Measurements from ENCODE around the gene RPA3.
"Not testable (repeated sequence)": the region's sequence is repeated elsewhere in the genome, so short reads cannot be mapped to it uniquely, and the experiment has no call there.

GRCh38 chr7:7656459-7656858 lies 61.9 kb downstream of the RPA3 start:
- TF ChIP-seq MAX (IDR thresholded peaks at IDR 0.05; ENCODE audit: low read depth, low read length); POLR2A (IDR thresholded peaks at IDR 0.05; ENCODE audit: extremely low read depth, insufficient read length); MYC (IDR thresholded peaks at IDR 0.05; ENCODE audit: low read depth, low read length): not testable (repeated sequence)
- TF ChIP-seq, protein P1, sequence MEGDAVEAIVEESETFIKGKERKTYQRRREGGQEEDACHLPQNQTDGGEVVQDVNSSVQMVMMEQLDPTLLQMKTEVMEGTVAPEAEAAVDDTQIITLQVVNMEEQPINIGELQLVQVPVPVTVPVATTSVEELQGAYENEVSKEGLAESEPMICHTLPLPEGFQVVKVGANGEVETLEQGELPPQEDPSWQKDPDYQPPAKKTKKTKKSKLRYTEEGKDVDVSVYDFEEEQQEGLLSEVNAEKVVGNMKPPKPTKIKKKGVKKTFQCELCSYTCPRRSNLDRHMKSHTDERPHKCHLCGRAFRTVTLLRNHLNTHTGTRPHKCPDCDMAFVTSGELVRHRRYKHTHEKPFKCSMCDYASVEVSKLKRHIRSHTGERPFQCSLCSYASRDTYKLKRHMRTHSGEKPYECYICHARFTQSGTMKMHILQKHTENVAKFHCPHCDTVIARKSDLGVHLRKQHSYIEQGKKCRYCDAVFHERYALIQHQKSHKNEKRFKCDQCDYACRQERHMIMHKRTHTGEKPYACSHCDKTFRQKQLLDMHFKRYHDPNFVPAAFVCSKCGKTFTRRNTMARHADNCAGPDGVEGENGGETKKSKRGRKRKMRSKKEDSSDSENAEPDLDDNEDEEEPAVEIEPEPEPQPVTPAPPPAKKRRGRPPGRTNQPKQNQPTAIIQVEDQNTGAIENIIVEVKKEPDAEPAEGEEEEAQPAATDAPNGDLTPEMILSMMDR (IDR thresholded peaks at IDR 0.05; ENCODE audit: low read depth, low read length) = not testable (repeated sequence)
